ENCODE results near the gene HIPK2.

HIPK2 gene

DNA sequence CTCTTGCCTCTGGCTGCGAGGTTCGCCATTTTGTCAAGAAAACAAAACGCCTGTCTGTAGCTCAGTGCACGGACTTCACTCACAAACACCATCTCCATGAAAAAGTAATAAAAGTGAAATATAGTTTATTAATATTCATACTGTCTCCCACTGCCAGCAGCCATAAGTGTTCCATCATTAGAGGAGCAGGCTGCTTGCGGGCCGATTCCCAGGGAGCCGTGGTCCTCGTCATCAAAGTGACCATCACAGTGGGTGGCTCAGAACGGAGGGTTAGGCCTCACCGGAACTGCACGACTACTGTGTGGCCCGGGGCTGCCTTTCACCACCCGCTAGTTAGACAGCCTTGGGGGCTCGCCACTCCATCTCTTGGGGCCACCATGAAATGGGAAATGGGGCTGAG lies 82.7 kb downstream of the HIPK2 start:
- no peak for DNase-seq (ENCODE audit: low read depth)

DNA sequence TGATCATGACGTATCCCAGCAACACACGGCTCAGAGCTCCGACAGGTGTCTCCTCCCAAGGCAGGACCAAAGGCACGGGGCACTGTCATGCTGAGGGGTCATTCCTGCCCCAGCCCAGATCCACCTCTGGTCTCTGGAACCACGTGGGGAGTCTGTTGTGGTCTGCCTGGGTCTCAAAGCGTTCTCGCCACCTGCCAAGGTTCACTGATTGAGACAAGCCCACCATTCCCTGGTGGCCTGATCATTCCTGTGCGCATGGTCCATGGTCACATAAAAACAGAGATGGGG lies 83.5 kb downstream of the HIPK2 start:
- no peak for DNase-seq (ENCODE audit: low read depth)

DNA sequence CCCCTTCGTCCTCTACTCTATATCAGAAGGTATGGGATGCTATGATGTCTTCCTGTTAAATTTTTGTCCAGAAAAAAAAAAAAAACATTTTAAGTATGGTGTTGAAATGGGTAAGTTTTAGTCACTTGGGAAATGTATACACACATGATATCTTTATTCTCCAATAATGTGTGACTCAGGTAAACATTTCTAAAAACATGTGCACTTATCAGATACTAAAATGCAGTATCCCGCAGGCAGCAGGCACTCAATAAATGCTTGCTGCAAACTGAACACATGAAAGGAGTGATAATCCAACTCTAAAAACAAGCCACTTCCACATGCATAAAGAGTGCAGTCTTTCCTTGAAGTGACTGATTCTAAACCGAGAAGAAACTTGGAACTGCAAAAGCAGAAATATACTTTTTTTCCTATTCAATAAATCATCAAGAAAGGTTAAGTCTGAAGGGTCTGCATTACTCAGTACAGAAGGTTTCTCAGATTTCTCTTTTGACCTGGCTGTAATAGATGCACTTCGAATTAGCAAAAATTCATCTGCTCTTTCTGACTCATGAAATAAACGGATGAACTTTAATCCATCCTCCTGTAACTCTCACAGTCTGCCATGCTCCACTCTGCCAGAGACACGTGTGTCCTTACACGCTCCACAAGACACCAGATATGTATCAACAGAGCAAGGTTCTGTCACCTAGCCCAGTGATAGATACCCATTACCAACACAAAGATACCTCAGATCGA lies 84.0 kb downstream of the HIPK2 start:
- no peak for DNase-seq (ENCODE audit: low read depth)

DNA sequence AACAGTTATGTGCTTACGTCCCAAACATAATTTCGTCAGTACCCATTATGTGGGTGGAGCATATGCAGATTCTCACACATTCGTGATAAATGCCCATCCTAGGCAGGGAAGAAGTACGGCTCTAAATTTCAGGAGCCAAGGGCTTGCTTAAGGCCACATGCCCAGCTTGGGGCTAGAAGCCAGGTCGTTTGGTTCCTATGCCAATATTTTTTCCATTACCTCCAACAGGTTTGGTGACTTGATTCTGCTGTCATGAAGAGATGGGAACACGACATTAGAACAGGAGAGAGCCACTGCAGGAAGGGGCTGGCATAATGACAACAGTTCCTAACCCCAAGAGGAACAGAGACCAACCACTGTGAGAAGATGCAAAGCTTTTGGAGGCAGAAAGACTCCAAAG lies 85.1 kb downstream of the HIPK2 start:
- no peak for DNase-seq (ENCODE audit: low read depth)

DNA sequence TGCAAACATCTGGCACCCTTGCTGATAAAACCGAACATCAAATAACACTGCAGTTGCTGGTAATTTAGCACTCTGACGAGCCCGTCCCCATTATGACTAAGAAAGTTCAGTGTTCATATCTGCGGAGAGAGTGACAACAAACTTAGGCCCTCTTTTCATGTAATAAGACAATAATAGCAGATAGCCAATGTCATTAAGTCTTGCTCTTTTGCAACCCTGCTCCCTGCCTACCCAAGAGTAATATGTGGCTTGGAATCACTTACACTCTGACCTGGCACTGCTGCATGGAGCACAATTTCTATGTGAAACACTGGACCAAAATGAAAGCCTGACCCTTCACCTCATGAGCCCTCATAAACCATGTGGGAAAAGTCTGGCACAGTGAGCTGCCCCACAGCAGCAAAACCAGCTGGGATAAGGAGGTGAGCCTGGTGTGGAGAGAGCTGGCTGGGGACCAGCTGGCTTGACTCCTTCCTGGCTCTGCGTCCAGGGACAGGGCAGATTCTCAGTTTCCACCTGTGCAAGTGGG lies 86.5 kb downstream of the HIPK2 start:
- no peak for DNase-seq (ENCODE audit: low read depth)

DNA sequence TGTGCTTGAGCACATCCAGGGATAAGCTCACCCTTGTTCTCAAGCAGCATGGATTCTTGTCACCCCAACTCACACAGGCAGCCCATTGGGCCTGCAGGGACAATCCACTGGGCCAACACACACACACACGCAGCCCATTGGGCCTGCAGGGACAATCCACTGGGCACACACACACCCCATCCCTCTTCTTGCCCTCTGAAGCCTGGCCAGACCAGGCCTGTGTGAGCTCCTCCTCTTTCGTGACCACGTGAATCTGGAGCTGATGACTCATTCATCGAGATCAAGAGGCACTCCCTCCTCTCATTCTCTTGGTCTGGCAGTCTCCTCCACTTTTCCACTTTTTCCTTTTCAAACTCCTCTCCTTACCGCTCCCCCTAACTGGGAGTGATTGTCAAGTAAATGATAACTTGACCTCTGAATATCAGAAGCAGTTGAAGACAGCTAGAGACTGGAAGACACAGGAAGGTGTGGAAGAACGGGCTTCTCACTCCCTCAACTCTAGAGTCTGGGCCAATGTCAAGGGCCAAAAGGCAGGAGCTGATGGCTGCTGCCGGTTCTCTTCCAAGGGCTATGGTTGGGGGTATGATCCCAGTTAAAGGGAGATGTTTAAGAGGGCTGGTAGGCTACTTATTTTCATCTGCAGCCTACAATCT lies 89.7 kb downstream of the HIPK2 start:
- DNase-seq (ENCODE audit: low read depth) = no peak

DNA sequence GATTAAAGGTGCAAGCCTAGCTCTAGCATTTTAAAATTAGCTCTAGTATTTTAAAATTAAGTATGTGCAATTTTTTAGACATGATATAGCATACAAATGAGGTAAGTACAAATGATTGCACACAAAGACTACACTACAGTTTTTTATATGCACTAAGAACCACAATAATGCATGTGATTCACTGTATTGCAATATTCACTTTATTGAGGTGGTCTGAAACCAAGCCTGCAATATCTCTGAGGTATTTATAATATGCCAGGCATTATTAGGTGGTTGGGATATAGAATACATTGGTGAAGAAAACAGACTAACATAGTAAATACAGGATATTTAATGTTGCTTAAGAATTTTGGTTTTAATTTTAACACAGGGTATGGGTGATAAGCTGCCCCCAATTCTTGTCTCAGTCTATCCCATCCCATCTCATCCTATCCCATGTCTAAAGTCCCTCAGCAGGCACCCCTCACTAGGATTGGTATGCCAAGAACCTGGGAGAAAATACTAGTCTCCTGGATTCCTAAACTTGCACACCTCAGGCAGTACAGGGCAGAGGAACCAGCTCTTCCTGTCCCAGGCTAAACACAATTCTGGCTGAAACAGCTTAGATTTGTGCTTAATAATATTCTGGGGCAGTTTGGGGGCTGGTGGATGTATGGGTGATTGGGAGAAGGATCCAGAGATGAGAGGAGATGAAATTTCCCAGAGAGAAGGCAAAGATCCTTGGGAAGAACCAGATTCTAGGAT lies 90.4 kb downstream of the HIPK2 start:
- no peak for DNase-seq (ENCODE audit: low read depth)

DNA sequence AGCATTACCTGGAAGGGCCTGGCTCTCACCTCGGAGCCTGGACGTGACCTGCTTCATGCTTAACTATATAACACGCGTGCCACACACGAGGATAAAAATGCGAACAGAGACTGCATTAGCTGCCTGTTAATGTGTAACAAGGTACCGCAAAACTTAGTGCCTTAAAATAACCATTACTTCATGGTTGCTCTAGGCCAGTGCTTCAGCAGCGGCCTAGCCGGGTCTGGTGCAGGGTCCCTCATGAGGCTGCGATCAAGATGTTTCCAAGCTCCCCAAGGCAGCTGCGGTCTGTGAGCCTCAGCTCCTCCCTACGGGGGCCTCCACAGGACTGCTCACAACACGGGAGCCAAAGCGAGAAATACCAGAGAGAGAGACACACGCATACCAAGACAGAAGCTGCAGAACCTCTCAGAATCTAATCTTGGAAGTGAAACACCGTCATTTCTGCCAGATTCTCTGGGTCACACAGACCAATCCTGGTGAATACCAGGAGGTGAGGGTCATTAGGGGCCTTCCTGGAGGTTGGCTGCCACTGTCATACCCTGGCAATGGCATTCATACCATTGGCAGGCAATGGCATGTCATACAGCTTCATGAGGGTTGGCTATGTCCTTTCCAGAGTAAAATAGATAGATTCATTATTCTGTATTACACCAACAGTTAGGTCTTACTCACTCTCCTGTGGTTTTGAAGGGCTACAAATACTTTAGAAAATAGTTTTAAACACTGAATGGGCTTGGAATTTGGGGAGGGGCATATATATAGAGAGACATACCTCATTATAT lies 94.5 kb downstream of the HIPK2 start:
- DNase-seq (ENCODE audit: low read depth) = no peak

DNA sequence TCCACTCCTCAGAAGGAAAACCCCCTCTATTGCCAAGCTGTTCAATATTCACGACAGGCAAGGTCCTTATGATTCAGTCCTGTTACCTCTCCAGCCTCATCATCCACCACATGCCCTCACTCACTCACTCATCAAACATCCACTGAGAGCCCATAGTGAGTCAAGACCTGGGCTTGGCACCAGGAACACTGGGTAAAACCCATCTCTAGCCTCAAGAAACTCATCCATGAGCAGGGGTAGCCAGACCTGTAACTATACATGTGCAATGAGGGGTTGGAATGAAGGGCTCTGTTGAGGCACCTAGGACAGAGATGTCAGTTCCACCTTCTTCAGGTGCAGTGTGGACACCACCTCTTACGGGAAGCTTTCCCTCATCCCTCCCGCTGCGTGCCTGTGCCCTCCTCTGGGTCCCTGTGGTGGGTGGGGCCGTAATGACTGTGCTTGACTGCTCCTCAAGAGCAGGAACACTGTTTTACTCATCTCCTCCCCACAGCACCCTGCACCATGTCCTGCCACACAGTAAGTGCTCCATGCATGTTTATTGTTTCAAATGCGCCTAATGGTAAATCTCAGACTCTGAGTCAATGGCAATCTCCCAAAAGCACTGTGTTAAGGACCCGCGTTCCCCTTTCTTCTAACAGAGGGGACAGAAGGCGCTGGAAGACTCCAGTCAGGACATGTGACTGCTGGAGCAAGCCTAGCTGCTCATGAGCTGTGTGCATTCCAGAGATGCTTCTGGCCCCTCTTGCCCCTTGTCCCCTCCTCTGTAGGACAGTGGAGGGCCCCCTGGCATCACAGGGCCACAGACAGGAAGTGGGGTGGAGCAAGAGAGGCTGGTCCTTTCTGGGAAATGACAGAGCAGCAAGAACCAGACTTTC lies 95.4 kb downstream of the HIPK2 start:
- no peak for DNase-seq (ENCODE audit: low read depth)

DNA sequence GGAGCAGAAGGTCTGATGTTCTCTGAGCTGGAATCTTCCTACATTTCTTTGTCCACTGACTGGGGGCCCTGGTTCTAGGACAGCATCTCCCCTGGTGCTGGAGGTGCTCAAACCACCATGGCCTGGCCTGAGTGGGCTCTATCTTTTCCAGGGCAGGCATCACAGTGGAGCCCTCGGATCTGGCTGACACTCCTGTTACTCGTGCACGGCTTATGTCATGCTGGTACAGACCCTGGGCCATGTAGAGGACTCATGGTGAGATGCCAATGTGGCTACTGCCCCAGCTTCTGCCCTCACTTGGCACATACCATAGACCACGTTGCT lies 96.0 kb downstream of the HIPK2 start:
- no peak for DNase-seq (ENCODE audit: low read depth)

DNA sequence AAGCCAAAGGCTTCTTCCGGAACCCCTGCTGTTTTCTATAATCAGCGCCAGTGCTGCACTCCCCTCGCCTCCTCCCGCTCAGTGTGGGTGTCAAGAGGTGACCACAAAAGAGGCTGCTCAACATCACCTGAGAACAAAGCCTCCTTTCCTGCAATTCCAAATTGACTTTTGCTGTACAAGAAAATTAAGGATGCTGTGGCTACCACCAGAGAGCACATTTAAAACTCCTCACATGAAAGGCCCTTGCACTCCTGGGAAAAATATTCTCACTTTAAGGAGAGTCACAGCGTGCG lies 96.4 kb downstream of the HIPK2 start:
- no peak for DNase-seq (ENCODE audit: low read depth)

DNA sequence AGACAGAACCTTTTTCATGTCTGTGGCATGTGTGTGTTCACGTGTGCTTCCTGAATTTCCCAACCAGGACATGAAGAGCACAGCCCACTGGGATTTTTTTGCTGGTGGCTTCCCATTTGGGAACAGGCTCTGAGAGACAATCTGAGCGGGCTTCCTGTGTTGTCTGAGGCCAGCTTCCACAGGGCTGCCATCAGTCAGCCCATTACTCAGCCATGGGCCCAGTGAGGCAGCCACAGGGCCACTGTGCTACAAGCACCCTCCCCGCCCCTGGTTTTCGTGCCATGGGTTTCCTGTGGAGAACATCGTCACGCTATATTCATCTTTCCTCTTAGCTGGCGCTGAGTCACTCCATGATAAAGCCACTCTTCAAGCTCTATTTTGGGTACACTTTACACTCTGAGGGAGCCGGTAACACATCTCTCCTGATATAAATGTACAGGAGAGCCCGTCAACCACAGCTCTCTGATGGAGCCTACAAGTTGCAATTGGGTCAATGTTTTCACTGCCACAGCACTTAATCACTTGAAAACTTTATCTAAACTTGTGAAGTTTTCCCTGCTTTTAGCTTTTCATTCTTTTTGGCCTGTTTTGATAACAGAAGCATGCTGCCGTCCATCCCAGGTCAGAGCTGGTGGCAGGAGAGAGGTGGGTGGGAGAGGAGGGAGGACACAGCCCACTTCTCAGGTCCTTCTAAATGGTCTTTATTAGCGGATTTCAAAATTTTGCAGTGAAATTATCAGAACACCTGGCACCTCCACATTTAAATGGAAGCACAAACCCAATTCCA lies 96.9 kb downstream of the HIPK2 start:
- peak; percentile 47 for DNase-seq (ENCODE audit: low read depth)

DNA sequence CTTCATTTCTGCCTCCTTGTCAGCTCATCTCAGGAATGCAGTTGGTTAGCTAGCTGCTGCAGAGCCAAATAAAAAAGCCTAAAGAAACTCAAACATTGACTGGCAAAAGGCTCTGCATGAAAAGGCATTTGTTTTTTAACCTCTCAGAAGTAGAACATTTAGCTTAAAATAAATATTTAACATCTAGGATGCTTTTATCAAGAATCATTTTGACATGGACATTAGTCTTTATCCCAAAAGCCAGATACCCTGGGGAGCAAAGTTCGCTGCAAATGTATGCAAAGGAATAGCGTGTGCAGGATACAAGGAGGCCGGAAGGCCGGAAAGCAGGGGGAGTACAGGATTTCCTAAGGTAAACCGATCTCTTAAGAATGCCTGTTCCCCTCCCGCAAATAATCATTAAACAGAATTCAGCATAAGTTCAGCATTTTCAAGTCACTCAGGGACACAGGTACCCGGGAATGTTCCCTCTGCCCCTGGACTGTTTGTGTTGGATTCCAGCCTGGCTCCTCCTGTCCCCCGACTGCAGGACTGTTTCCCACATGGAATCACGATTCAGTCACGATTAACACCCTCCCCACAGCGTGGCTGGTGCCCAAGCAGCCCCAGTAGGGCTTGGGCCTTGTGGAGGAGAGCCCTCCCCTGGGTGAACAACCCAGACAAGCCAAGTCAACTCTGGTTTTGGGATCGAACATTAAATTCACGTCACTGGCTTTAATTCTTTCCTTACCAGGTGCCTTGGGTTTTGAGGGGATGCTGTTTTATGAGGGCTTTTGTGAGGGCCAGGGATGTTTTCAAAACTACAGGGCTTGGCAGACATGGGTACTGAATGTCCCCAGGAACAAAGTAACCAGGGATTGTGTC lies 97.8 kb downstream of the HIPK2 start:
- DNase-seq (ENCODE audit: low read depth) = no peak

DNA sequence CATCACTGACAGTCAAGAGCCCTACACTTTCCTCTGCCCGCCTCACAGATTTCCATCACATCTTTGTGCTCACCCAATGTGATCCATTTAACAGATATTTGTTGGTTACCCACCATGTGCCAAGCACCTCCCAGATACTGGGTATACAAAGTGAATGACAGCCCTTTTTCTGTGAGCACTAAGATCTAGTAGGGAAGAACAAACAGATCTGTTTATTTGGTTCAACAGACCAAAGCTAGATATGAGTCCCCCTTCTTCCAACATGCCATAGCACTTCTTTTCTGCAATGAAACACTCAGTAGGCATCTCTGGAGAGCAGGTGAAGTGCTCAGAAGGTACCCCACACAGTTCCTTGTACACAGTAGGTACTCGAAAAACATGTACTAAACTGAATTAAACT lies 101.4 kb downstream of the HIPK2 start:
- DNase-seq (ENCODE audit: low read depth) = no peak

DNA sequence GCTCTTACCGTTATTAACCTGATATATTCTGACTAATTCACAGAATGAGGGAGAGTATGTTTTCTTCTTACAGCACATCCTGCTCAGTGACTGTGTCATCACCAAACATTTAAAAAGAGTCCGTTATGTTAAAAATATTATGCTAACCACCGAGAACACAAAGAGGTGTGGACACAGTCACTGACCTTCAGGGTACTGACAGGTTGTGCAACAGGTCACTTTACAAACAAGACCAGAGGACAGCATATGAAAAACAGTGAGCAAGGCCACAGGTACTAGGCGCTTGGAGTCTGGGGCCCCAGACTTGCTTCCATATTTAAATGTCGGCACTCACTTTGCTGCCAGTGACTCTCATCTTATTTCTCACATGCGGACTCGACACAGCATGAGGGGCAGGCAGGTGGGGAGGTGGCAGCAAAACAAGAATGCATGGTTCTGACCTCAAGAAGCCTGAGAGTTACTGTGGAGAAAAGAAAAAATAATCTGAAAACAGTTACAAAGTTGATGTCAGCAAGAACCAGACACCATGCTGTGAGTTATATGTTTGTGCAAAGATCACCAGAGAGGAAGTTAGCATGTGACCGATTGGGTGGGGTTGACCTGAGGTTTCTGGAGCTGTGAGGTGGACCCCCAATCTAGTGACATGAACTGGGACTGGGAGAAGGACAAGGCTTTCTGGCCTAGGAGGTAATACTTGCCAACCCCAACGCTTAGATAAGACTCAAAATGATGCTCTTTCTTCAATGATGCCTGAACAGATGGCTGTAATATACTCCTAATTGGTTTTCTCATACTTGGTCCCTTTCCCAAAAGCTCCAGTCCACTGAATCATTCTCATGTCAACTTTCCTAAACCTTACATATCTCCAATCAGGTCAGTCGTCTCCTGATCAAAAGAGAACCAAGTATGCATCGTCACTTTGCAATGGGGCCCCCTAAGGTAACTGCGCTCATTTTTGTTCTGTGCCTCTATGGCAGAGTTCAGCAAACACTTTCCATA lies 102.4 kb downstream of the HIPK2 start:
- DNase-seq (ENCODE audit: low read depth) = no peak

DNA sequence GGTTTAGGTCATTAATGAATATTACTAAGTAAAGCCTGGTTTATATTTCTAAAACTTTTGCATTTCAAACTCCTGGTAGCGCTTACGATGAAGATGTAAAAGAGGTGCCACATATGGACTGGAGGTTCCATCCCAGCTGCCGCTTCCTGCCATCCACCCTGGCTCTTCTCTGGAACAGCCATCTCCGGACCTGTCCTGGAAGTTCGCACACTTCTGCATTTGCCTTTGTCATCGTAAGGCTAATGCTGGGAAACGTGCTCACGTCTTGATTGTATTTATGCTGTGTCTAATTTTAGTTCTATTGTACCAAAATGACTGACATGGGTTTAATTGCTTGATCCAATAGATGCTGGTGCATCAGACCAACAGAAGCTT lies 103.1 kb downstream of the HIPK2 start:
- no peak for DNase-seq (ENCODE audit: low read depth)

DNA sequence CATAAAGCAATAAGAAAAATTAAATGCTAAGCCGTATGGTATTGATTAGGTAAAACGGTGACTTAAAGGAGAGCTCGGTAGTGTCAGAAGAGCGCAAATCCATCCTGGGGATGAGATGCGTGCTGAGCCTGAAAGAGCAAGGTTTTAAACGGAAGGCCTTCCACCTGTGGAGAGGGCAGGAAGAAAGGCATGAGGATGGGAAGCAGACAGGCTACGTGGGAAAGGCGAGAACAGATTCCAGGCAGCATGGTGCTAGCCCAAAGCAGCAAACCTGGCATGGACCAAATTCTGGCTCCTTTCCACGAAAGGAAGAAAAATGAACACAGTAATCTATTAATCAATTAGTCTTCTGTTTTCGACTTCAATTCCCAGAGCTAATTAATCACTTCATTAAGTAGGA lies 103.5 kb downstream of the HIPK2 start:
- DNase-seq (ENCODE audit: low read depth) = no peak

DNA sequence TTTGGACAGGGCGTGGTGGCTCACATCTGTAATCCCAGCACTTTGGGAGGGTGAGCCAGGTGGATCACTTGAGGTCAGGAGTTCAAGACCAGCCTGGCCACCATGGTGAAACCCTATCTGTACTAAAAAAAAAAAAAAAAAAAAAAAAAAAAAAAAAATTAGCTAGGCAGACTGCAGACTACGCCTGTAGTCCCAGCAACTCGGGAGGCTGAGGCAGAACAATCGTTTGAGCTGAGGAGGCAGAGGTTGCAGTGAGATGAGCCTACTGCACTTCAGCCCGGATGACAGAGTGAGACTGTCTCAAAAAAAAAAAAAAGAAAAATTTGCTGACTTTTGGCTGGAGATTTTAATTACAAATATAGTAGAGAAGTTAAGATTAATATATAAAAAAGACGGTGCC lies 104.0 kb downstream of the HIPK2 start:
- DNase-seq (ENCODE audit: low read depth) = no peak

DNA sequence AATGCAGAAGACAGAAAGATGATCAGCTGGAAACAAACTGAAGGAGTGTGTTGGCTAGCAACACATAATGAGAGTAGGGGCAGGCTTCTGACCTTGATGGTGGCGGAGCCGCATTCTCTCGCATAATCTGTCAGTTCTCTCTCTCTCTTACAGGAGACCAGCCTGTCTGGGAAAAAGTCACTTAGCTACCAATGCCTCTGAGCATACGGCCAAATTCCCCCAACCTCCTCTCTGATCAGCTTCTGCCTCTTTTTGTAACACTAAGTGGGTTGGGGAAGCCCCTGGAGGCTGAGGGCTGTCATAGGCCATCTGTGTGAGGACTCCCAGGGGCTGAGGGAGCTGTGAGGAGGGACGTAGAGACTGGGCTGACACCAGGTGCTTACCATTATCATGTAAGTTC lies 104.6 kb downstream of the HIPK2 start:
- DNase-seq (ENCODE audit: low read depth) = no peak

Measured in stimulated activated CD4-positive, alpha-beta T cell treated with anti-CD3 and anti-CD28 coated beads, Interleukin-2, amount 100 ng/mL, for 4 hours (primary cell).